PC-3 (cell line): ENCODE results near the gene NXPE2.

ENCODE experiments used
- CTCF ChIP-seq: fragments of 300-600 bp; sonication (generic); conservative IDR thresholded peaks from 2 replicates; pipeline ENCODE4 v1.5.1; 2017; ENCODE audit warnings: antibody characterized with exemption, low read depth, mild to moderate bottlenecking, low read length
- EZH2 ChIP-seq: fragments of 300-600 bp; sonication (generic); IDR thresholded peaks from one replicate; pipeline ENCODE4 v1.6.1; 2017; ENCODE audit warnings: antibody characterized with exemption, mild to moderate bottlenecking, low read length; ENCODE audit not compliant: unreplicated experiment

- TF ChIP-seq CTCF, result no peak
- no peak for TF ChIP-seq EZH2
These were observed 66.9 kb downstream of the NXPE2 start for GRCh38 chr11:114745150-114745671.
